ENCODE results near the gene GATA2.
A peak's percentile ranks its signal among the peaks of the same experiment; 100 is the strongest.

GATA2 gene

DNA sequence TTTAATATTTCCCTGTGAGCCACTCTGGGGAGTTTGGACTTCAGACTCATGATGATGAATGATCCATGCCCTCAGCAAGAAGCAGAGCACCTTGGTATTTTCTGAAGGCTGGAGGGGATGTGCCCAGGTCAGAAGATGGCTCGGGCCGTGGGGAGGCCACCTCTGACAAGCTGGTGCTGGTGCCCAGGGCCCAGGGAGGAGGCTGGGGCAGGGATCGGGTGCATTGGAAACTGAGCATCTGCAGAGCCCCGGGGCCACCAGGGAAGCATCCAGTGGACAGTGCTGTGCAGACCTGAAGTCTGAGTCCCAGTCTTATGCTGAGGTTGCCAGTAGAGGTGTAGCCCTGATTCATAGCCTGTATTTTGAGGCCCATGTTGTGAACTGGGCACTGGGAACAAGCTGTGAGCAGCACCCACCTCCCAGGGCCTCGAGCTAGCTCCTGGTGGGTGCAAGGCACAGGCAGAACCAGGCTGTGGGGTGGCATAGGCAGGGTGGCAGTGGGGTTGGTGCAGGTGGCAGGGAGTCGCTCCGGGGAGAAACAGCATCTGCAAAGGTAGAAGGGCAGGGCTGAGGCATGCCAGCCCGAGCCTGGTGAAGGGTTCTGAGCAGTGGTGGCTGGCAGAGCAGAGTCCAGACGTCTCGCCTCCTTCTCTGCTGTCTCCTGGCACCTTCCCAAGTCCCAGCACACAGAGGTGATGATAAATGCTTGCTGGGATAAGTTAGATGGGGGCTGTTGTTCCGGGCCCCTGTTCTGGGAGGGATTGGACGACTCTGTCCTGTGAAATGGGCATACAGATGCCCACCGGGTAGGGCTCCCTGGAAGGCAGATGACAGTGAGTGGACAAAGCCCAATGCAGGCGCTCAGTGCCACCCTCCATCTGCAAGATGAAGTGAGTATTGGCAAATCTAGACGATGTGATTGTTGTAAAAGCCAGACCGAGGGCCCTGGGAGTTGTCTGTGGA, 36.9 kb downstream of the GATA2 start:
- DNase-seq (ENCODE audit: low read depth): no peak

DNA sequence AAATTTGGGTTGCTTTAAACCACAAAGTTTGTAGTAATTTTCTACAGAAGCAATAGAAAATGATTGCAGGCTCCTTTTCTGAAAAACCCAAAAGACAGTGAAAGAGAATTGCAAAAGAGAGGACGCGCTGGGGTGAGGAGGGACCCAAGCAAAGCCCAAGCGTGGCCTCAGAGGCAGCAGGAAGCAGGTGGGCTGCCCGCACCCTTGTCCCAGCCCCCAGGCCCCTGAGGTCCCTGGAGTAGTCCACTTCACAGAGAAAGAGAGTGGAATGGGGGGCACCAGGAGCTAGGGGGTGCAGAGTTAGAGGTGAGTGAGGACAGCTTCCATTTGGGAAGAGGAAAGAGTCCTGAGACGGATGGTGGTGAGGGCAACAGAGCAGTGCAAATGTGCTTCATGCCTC, 37.9 kb downstream of the GATA2 start:
- no peak for DNase-seq (ENCODE audit: low read depth)

DNA sequence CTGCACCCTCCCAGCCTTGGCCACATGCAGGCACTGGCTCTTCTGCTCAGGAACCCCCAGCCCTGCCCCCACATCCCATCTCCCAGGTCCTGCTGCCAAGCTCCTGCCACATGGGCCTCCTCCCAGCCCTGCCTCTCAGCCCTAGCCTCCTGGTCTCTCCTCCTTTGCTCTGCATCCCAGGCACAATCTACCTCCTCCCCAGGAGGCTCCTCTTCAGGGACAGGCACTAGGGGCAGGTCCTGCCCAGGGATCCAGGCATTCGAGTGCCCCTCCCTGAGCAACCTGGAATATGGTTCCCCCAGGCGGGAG, 38.7 kb downstream of the GATA2 start:
- DNase-seq (ENCODE audit: low read depth): no peak

DNA sequence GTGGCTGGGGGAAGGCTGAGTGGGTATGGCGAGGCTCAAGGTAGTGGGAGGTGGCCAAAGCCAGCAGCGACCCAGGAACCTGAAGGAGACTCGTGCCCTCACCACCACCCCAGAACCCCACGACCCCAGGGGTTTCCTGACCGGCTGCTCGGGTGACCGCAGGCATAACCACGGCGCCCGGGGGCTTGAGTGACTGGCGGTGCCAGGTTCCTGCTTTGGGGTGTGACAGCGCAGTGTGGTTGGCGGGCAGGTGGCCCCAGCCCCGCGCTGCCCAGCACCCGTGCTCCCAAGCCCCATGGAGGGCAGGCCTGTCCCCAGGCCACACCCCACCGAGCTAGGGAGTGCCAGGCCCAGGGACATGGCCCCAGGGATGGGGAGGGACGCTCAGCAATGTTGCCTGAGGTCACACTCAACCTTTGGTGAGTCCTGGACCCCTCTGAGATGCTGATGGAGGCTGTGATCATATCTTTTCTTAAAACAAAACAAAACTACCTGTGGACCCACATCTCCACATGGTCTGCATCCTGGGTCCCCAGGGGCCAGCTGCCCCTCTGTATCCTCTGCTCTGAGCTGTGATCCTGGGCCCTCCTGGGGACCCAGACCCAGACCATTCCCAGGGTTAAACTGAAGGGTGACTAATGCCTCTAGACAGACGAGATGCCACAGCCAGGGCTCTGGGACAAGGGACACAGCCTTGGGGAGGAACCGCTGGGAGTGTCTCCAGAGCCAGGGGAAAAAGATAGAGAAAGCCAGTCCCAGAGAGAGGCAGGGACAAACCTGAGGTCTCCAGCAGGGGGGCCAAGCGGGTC, 39.3 kb downstream of the GATA2 start:
- no peak for DNase-seq (ENCODE audit: low read depth)

DNA sequence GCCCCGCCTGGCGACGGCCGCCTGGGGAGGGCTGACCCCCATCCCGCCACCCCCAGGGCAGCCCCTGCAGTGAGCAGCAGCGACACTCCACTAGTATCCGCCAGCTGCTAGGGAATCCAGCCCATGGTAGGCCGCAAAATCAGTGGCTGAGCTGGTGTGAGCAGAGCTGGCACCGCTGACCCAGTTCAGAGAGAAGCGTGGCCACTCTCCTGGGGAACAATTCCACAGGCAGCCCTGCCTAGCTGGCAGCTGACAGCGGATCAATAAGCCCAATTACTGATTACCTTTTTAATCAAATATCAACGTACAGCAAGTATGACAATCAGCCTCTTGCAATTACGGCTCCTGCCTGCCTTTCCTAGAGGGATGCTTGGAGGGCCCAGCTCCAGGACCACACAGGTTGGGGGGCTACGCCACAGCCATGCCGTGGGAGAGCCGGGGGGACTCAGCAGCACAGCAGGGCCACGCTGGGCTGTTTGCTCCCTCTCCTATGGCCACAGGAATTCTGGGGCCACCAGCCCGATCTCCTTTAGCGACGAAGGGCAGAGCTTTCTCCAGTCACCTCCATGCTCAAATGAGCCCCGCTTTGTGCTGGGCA, 40.2 kb downstream of the GATA2 start:
- DNase-seq (ENCODE audit: low read depth): no peak

DNA sequence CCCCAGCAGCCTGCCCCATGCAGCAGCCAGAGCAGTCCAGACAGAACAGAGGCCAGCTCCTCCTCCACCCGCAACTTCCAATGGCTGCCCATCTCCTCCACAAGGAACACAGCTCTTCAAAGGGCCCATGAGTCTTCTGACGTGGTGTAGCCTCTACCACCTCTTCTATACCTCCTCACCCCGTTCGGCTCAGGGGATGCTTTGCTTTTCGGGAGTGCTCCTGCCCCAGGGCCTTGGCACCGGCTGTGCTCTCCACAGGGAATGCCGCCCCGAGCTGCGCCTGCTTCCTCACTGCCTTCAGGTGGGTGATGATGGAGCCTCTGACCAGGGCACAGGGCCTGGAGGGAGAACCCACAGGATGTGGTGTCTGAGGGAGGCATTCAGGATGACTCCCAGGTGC, 40.9 kb downstream of the GATA2 start:
- no peak for DNase-seq (ENCODE audit: low read depth)

DNA sequence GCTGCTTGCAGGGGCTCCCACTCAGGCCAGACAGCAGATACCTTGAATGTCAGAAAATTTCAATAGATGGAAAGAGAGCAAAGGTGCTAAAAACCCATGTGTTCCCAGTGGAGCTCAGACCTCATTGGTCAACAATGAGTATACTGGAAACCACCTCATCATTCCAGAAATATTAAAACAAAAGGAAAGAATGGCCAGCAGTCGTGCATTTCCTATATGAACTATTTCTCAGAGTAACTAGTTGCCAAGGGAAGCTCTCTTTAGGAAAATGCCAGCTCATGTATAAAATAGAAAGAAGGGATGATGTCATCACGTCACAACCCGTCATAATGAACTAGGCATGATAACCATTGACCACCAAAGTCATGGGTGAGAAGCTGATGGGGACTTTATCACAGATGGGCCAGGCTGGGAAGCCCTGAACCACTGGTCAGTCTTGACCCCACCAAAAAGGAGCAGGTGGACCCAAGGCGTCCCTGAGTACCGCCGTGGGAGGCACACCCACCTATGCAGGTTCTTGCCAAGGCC, 43.8 kb downstream of the GATA2 start:
- peak; percentile 22 for DNase-seq (ENCODE audit: low read depth)

DNA sequence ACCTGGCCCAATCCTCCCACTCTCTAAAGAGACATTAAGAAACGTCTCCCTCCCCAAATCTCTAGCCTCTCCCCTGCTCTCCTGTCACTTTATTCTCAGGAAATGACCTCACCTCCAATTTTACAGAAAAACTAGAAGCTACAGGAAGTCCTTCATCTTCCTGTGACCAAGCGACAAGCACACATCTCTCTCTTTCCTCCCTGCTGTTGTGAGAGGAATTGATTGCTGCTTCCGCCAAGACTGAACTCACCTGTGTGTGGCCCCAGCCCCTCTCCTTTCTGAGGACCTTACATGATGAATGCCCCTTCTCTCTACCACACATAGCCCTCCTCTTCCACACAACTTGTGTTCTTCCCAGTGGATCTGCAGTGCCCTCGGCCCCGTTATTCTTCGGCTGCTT, 44.5 kb downstream of the GATA2 start:
- DNase-seq (ENCODE audit: low read depth): no peak

DNA sequence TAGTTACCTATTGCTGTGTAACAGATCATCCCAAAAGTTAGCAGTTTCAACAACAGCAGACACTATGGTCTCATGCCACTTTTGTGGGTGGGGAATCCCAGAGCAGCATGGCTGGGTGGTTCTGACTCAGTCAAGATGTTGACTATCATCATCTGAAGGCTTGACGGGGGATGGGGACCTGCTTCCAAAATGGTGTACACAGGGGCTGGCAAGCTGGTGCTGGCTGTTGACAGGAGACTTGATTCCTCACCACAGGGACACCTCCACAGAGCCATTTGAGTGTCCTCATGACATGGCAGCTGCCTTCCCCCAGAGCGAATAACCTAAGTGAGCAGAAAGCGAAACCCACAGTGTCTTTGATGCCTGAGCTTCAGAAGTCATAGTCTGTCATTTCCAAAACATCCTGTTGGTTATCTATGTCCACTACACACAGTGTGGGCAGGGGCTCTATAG, 45.4 kb downstream of the GATA2 start:
- DNase-seq (ENCODE audit: low read depth): no peak

DNA sequence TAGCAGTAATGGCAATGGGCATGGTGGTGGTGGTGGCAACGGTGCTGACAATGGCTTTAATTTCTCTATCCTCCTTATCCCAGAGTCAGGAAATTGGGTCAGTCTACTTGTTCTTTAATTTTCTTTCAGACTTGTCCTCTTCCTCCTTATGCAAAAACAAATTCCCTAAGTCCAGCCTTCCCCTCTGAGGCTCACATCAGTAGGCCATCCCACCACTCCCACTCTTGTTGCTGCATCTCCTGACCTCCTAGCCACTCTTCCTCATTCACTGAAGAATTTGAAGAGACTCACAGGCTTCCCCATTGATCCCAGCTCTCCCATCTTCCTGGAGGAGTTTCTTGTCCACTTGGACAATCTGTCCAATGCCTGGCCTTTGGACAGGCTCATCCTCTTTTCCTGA, 46.2 kb downstream of the GATA2 start:
- DNase-seq (ENCODE audit: low read depth): no peak

DNA sequence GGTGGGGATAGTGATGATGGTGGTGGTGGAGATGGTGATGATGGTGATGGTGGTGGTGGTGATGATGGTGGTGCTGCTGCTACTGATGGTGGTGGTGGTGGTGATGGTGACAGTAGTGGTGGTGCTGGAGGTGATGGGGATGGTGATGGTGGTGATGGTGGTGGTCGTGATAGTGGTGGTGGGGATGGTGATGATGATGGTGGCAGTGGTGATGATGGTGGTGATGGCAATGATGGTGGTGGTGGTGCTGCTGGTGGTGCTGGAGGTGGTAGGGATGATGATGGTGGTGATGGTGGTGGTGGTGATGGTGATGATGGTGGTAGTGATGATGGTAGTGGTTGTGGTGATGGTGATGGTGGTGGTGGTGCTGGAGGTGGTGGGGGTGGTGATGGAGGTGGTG, 47.6 kb downstream of the GATA2 start:
- DNase-seq (ENCODE audit: low read depth): no peak

DNA sequence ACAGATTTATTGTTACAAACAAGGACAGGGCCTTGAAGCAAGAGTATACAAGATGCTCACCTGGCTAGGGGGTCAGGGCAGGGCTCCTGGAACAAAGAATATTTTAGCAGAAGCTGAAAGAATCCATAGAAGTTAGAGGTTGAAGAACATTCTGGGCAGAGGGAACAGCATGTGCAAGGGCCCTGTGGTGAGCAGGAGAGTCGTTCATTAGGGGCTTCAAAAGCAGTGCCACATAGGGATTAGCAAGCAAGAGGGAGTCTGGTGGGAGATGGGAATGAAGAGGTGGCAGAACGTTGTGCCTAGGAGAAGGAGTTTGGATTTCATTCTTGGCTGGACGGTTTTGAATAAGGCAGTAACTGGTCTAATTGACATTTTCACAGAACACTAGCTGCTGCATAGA, 49.2 kb downstream of the GATA2 start:
- no peak for DNase-seq (ENCODE audit: low read depth)

DNA sequence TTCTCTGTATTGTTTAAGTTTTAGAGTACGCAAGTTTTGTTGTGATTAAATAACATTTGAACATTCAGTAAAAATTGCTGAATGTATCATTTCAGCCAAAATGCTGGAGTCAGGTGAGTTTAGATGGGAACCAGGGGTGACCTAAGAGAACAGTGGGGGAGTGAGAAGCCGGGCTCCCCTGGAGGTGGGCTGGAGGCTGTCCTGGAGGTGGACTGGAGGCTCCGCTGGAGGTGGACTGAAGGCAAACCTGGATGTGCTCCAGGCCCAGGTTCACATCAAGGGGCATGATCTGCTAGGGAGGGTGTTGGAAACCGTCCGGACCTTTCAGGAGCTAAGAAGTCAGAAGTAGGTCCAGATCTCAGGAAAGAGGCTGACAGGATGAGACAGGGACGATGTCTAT, 50.1 kb downstream of the GATA2 start:
- no peak for DNase-seq (ENCODE audit: low read depth)

DNA sequence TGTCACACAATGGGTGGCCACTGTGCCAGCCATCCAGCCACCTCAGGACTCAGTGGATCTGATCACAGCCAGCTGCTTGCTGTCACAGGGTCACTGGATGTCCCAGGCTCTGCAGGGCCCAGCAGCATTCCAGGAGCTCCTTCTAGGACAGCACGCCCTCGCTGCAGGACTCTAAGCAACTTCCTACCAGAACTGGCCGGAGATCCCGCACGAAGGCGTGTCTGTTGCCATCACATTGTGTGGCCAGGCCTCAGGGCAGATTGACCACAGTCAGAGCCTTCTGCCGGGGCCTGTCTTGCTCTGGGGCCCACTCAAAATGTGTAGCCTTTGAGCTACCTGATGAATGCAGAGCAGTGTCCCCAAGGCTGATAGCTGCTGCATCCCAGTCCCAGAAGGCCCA, 50.9 kb downstream of the GATA2 start:
- no peak for DNase-seq (ENCODE audit: low read depth)

DNA sequence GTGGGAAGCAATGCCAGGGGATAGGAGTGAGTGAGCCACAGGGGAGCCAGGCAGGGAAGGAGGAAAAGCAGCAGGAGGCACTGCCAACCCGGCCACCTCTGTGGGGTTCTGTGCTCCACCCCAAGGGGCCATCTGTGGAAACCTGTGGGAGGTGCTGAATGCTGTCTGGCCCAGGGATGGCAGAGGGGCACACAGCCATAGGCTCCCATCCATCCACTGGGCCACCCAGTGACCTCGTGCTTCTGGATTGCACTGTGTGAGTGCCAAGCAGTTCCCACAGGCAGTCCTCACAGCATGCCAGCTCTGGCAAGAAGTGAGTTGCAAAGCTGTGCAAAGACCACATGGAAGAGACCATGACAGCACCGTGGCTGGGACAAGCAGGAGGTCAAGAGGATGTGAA, 53.8 kb downstream of the GATA2 start:
- DNase-seq (ENCODE audit: low read depth): no peak

DNA sequence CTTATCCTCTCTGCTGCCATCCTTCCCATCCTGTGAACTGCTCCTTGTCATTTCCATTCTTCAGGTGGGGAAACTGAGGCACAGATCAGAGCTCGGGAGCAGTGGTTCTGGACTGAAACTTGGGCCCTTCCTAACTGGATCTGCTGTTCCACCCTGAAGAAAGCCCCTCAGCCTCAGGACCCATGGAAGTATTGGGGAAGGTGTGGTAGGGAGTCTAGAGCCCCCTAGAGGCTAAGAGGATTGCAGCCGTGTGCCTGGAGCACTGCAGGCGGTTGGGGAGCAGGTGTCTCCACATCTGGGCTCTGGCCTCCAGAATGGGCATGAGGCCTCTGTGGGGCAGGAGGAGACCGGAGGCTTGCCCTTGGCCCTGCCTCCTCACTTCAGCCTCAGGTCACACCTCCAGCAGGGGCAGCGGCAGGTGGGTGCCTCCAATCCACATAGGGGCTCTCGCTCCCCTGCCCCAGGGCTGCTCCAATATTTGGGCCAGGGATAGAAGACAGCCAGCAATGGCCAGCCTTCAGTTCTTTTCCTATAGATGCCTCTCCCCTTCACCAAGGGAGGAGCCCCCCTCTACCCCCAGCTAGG, 54.4 kb downstream of the GATA2 start:
- no peak for DNase-seq (ENCODE audit: low read depth)

DNA sequence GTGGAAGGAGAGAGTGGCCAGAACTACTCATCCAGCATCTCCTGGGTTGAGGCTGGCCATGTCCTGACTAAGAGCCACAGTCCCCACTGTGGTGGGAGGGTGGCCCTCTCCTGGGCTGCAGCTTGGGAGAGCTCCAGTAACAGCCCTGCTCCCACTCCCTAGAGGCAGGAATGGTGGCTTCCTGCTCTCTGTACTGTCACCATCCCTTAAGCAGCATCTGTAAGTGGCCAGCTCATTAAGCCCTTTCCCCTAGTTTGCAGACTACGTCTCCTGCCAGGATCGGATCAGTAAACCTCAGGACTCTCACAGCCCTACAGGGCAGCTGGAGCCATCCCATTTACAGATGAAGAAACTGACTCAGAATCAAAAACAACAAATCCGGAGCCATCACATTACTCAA, 56.8 kb downstream of the GATA2 start:
- DNase-seq (ENCODE audit: low read depth): no peak

DNA sequence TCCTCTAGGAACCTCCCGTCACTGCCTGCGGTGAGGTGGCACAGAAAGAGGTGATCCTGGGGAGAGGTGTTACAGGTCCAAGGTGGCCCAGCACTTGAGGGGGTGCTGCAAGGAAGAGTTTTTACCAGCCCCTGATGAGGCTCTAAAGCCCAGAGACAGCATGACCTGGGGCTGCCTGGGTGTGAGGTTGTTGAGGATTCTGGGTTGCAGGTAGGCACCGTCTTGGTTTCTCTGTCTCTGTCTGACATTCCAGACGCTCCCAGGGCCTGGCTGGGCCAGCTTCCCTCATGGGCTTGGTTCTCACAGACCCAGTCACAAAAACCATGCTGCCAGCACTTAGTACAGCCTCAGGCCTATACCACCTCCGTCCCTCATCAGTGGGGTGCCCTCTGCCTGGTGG, 57.4 kb downstream of the GATA2 start:
- no peak for DNase-seq (ENCODE audit: low read depth)

DNA sequence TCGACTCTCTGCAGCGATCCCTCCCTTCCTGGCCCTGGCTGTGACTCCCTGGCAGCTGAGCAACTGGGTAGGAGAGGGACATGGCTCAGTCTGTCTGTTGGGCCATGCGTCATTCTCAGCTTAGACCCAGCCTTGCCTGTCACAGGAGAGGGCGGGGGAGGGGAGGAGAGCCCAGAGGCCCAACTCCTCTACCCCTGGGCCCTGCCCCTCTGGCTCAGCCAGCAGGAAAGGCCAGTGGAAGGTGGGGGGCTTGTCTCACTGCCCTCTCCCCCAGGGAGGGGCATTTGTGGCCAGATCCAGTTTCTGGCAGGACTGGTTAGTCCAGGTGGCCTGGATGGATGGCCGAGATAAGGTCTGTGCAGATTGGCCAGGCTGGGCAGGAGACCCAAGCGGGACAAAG, 57.9 kb downstream of the GATA2 start:
- DNase-seq (ENCODE audit: low read depth): no peak

DNA sequence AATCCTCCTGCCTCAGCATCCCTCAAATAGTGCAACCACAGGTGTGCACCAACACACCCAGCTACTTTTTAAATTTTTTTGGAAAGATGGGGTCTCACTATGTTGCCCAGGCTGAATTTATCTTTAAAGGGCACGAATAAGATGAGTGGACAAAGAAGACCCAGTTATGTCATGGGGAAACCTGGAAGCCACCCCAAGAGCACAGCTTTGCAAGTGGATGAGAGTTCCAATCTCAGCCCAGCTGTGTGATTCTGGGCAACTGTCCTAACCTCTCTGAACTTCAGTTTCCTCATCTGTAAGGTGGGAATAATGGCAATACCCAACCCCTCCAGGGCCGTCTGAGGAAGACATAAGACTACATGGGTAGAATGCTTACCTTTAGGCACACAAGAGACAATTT, 58.5 kb downstream of the GATA2 start:
- no peak for DNase-seq (ENCODE audit: low read depth)

DNA sequence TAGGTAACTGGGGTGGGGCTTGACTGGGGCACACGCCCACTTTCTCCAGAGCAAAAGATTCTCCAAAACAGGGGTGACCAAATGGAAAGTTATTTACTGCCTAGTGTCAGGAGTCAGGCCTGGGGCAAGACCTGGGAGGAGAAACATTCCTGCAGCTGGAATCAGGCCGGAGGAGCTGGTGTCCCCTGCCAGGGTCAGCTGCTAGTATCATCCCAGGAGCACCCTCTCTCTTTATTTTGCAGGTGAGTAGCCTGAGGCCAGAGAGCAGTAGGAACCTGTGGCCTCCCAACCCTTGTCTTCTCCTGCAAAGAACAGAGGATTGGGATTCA, 59.2 kb downstream of the GATA2 start:
- peak; percentile 40 for DNase-seq (ENCODE audit: low read depth)
